Gastrocnemius medialis (tissue), 4 donors: ENCODE data around the gene ISLR.

Experiments
- POLR2A ChIP-seq, 2 donors: fragments of 450-650 bp; IDR thresholded peaks; one replicate each; pipeline ENCODE4 v1.6.1; 2017; ENCODE audit warnings: antibody characterized with exemption in 2 of 2, mild to moderate bottlenecking in 2 of 2, moderate library complexity in 2 of 2
- TF ChIP-seq, protein P1 (sequence below), 5 experiments: fragments of 450-650 bp in 3 of 5; fragments of 200-600 bp in 2 of 5; sonication (generic) in 2 of 5; IDR thresholded peaks in 4 of 5; conservative IDR thresholded peaks in 1 of 5; 1 replicate in 4 of 5; 2 replicates in 1 of 5; pipeline ENCODE4 v1.5.1; 2016 to 2019; ENCODE audit warnings: antibody characterized with exemption in 5 of 5, mild to moderate bottlenecking in 3 of 5, moderate library complexity in 3 of 5

DNA sequence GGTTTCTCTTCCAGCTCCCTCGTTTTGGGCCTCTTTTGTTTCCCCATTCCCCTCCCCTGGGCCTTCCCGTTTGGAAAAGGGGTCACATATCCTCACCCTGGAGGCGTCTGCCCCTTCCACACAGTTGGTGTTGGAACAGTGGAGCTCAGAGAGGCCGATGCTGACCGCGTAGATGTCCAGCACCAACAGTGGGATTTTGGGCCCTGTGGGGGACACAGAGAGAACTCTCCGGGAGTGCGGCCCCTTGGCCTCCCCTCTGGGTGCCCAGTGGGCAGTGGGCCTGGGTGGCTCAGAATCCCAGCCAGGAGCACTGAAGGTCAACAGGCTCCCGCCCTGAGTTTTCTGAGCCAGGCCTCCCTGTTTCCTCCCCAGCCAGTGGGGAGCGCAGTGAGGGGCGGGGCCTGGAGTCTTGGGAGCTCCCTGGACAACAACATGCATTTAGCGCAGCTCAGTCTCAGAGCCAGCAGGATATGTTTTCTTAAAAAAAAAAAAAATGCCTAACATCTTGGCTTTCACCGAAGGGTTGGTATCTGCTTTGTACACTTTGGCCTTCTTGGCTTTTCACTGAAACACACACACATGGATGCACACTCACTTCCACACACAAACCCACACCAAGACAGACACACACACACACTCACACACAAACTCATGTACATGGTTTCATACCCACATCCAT, 670 bp upstream of the ISLR start:
- TF ChIP-seq, protein P1, sequence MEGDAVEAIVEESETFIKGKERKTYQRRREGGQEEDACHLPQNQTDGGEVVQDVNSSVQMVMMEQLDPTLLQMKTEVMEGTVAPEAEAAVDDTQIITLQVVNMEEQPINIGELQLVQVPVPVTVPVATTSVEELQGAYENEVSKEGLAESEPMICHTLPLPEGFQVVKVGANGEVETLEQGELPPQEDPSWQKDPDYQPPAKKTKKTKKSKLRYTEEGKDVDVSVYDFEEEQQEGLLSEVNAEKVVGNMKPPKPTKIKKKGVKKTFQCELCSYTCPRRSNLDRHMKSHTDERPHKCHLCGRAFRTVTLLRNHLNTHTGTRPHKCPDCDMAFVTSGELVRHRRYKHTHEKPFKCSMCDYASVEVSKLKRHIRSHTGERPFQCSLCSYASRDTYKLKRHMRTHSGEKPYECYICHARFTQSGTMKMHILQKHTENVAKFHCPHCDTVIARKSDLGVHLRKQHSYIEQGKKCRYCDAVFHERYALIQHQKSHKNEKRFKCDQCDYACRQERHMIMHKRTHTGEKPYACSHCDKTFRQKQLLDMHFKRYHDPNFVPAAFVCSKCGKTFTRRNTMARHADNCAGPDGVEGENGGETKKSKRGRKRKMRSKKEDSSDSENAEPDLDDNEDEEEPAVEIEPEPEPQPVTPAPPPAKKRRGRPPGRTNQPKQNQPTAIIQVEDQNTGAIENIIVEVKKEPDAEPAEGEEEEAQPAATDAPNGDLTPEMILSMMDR (IDR thresholded peaks at IDR 0.05 in 4 of 5, conservative IDR thresholded peaks at IDR 0.05 in 1 of 5), result no peak
- TF ChIP-seq POLR2A (IDR thresholded peaks at IDR 0.05), result no peak
